Ishikawa (cell line): ENCODE data around the gene GOLPH3L.

Experiments
- CEBPB ChIP-seq: IDR thresholded peaks from 2 replicates; pipeline ENCODE4 v1.6.1; 2012
- CREB1 ChIP-seq: IDR thresholded peaks from 2 replicates; pipeline ENCODE4 v1.6.1; 2012; ENCODE audit warnings: low read depth
- EP300 ChIP-seq: IDR thresholded peaks from 2 replicates; pipeline ENCODE4 v1.6.1; 2012; ENCODE audit warnings: borderline replicate concordance
- FOXM1 ChIP-seq: IDR thresholded peaks from 2 replicates; pipeline ENCODE4 v1.6.1; 2012; ENCODE audit warnings: low read depth, borderline replicate concordance
- MAX ChIP-seq: IDR thresholded peaks from 2 replicates; pipeline ENCODE4 v1.6.1; 2012
- NFIC ChIP-seq: IDR thresholded peaks from 2 replicates; pipeline ENCODE4 v1.6.1; 2012
- RAD21 ChIP-seq: IDR thresholded peaks from 2 replicates; pipeline ENCODE4 v1.6.1; 2012; ENCODE audit warnings: low read depth
- REST ChIP-seq: IDR thresholded peaks from 2 replicates; pipeline ENCODE4 v1.6.1; 2012; ENCODE audit warnings: low read depth, mild to moderate bottlenecking
- TAF1 ChIP-seq: IDR thresholded peaks from 2 replicates; pipeline ENCODE4 v1.6.1; 2012; ENCODE audit warnings: low read depth, mild to moderate bottlenecking
- TCF12 ChIP-seq: IDR thresholded peaks from 2 replicates; pipeline ENCODE4 v1.6.1; 2012; ENCODE audit warnings: low read depth
- TEAD4 ChIP-seq: IDR thresholded peaks from 2 replicates; pipeline ENCODE4 v1.6.1; 2012
- USF1 ChIP-seq: IDR thresholded peaks from 2 replicates; pipeline ENCODE4 v1.6.1; 2012
- YY1 ChIP-seq: IDR thresholded peaks from 2 replicates; pipeline ENCODE4 v1.6.1; 2012; ENCODE audit warnings: low read depth
- ZBTB7A ChIP-seq: IDR thresholded peaks from 2 replicates; pipeline ENCODE4 v1.6.1; 2012; ENCODE audit warnings: low read depth

DNA sequence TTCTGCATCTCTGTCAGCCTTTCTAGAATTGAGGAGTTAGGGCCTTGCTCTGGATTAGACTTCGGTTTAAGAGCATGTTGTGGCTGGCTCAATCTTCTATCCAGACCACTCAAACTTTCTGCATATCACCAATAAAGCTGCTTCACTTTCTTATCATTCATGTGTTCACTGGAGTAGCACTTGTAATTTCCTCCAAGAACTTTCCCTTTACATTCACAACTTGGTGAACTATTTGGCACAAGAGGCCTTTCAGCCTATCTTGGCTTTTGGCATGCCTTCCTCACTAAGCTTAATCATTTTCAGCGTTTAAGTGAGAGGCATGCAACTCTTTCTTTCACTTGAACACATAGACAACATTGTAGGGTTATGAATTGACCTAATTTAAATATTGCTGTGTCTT is 27.4 kb upstream of the GOLPH3L start:
- no peak for TF ChIP-seq REST
- no peak for TF ChIP-seq EP300
- no peak for TF ChIP-seq CEBPB
- no peak for TF ChIP-seq USF1
- no peak for TF ChIP-seq TAF1
- TF ChIP-seq CREB1, result no peak
- TF ChIP-seq ZBTB7A, result no peak
- TF ChIP-seq RAD21, result no peak
- no peak for TF ChIP-seq YY1
- TF ChIP-seq MAX, result no peak
- no peak for TF ChIP-seq TCF12
- TF ChIP-seq NFIC, result no peak
- no peak for TF ChIP-seq TEAD4
- TF ChIP-seq FOXM1, result no peak
